Stomach (tissue), 4 donors: Measurements from ENCODE around the gene PLEKHA6.

Source experiments
- EP300 ChIP-seq: sonication (generic); formaldehyde crosslinking; IDR thresholded peaks from one replicate; pipeline ENCODE4 v1.6.1; 2017; ENCODE audit warnings: antibody characterized with exemption
- POLR2AphosphoS5 ChIP-seq, 3 donors: sonication (generic); formaldehyde crosslinking; IDR thresholded peaks; one replicate each; pipeline ENCODE4 v1.6.1; 2016; ENCODE audit warnings: antibody characterized with exemption in 3 of 3
- TF ChIP-seq, protein P1 (sequence below), 7 experiments: fragments of 450-650 bp in 4 of 7; fragments of 200-600 bp in 3 of 7; sonication (generic) in 3 of 7; IDR thresholded peaks; one replicate each; pipeline ENCODE4 v1.5.1; 2016 to 2019; ENCODE audit warnings: antibody characterized with exemption in 7 of 7, control low read depth in 2 of 7, mild to moderate bottlenecking in 1 of 7

DNA sequence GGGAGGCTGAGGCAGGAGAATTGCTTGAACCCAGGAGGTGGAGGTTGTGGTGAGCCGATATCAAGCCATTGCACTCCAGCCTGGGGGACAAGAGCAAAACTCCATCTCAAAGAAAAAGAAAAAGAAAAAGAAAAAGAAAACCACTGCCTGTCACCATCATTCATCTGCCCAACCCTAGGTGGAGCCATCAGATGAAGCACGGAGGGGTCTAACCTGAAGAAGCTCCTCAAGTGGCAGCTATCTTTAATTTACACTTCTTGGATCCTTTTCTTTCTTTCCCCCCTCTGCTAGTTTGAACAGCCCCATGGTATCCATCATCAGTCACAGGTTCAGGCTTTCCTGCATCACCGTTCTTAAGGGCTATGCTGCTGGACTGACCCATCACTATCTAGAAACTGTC lies 57.0 kb downstream of the PLEKHA6 start:
- TF ChIP-seq, protein P1, sequence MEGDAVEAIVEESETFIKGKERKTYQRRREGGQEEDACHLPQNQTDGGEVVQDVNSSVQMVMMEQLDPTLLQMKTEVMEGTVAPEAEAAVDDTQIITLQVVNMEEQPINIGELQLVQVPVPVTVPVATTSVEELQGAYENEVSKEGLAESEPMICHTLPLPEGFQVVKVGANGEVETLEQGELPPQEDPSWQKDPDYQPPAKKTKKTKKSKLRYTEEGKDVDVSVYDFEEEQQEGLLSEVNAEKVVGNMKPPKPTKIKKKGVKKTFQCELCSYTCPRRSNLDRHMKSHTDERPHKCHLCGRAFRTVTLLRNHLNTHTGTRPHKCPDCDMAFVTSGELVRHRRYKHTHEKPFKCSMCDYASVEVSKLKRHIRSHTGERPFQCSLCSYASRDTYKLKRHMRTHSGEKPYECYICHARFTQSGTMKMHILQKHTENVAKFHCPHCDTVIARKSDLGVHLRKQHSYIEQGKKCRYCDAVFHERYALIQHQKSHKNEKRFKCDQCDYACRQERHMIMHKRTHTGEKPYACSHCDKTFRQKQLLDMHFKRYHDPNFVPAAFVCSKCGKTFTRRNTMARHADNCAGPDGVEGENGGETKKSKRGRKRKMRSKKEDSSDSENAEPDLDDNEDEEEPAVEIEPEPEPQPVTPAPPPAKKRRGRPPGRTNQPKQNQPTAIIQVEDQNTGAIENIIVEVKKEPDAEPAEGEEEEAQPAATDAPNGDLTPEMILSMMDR (IDR thresholded peaks at IDR 0.05): no peak
- no peak for TF ChIP-seq POLR2AphosphoS5 (IDR thresholded peaks at IDR 0.05)
- no peak for TF ChIP-seq EP300
